CD14-positive monocyte (primary cell): ENCODE data around the gene SNX20. TPM values are rescaled to one million over a fixed set of nuclear protein-coding genes. Genes with fewer than 3 reads are reported as not detected.

Experiments used
- DNase-seq, 3 donors: peaks; one replicate each; pipeline ENCODE4 v3.0.0-alpha.2; 2011 to 2022
- H2AFZ ChIP-seq: 2 replicates; pipeline ENCODE4 v1.6.0; 2012; ENCODE audit warnings: mild to moderate bottlenecking, low read depth, low read length, inconsistent platforms; ENCODE audit not compliant: insufficient read depth, poor library complexity, severe bottlenecking
- H3K27ac ChIP-seq, 2 donors: 1 replicate in 1 of 2; 2 replicates in 1 of 2; pipeline ENCODE4 v1.5.1; 2012 to 2013; ENCODE audit warnings: low read length in 2 of 2, control low read depth in 1 of 2, inconsistent platforms in 1 of 2, low read depth in 1 of 2, mild to moderate bottlenecking in 1 of 2
- H3K27me3 ChIP-seq, 2 donors: one replicate each; pipeline versions ENCODE4 v1.6.0 to v1.6.1; 2011 to 2013; ENCODE audit warnings: low read length in 2 of 2; ENCODE audit not compliant: control insufficient read depth in 2 of 2, insufficient read depth in 2 of 2
- H3K36me3 ChIP-seq, 2 donors: replicated peaks in 1 of 2; 1 replicate in 1 of 2; 2 replicates in 1 of 2; pipeline versions ENCODE4 v1.5.1 to v1.6.1; 2012 to 2013; ENCODE audit warnings: low read length in 2 of 2, control low read depth in 1 of 2, inconsistent platforms in 1 of 2, mild to moderate bottlenecking in 1 of 2; ENCODE audit not compliant: insufficient read depth in 2 of 2, control insufficient read depth in 1 of 2
- H3K4me1 ChIP-seq, 2 donors: 1 replicate in 1 of 2; 2 replicates in 1 of 2; pipeline versions ENCODE4 v1.5.1 to v1.6.1; 2012 to 2013; ENCODE audit warnings: low read length in 2 of 2, control low read depth in 1 of 2, inconsistent platforms in 1 of 2, mild to moderate bottlenecking in 1 of 2, moderate library complexity in 1 of 2; ENCODE audit not compliant: insufficient read depth in 2 of 2, control insufficient read depth in 1 of 2
- H3K4me2 ChIP-seq: replicated peaks from 2 replicates; pipeline ENCODE3; 2012; ENCODE audit warnings: low read length, moderate library complexity, mild to moderate bottlenecking; ENCODE audit not compliant: poor library complexity, severe bottlenecking; ENCODE audit errors: extremely low read depth
- H3K4me3 ChIP-seq, 3 experiments: fragments of 200-600 bp in 1 of 3; sonication (generic) in 1 of 3; replicated peaks in 1 of 3; 1 replicate in 2 of 3; 2 replicates in 1 of 3; pipeline ENCODE4 v1.5.1; 2011 to 2013; ENCODE audit warnings: low read length in 3 of 3, mild to moderate bottlenecking in 3 of 3, control low read depth in 2 of 3, low read depth in 2 of 3, inconsistent platforms in 1 of 3, moderate library complexity in 1 of 3
- H3K79me2 ChIP-seq: 2 replicates; pipeline ENCODE4 v1.6.0; 2012; ENCODE audit warnings: mild to moderate bottlenecking, control low read depth, inconsistent platforms, low read length, moderate library complexity; ENCODE audit not compliant: insufficient read depth
- H3K9ac ChIP-seq: 2 replicates; pipeline ENCODE4 v1.6.0; 2017; ENCODE audit warnings: low read length, mild to moderate bottlenecking; ENCODE audit not compliant: insufficient read depth, poor library complexity, severe bottlenecking
- H3K9me3 ChIP-seq, 2 donors: replicated peaks in 1 of 2; 1 replicate in 1 of 2; 2 replicates in 1 of 2; pipeline versions ENCODE4 v1.5.1 to v1.6.1; 2012 to 2013; ENCODE audit warnings: low read length in 2 of 2, control low read depth in 1 of 2; ENCODE audit not compliant: control insufficient read depth in 1 of 2, insufficient read depth in 1 of 2
- H4K20me1 ChIP-seq: 2 replicates; pipeline ENCODE4 v1.6.0; 2012; ENCODE audit warnings: mild to moderate bottlenecking, low read length, control low read depth, moderate library complexity; ENCODE audit not compliant: insufficient read depth
- H3K27ac Mint-ChIP-seq, 7 donors: one replicate each; pipeline ENCODE4 v1.8.0; 2020; ENCODE audit warnings: mild to moderate bottlenecking in 7 of 7, mixed read lengths in 7 of 7, moderate library complexity in 6 of 7, inconsistent platforms in 2 of 7
- H3K27me3 Mint-ChIP-seq, 3 donors: one replicate each; pipeline ENCODE4 v1.8.0; 2021 to 2022; ENCODE audit warnings: low read depth in 3 of 3, mild to moderate bottlenecking in 3 of 3, mixed read lengths in 3 of 3, moderate library complexity in 3 of 3, inconsistent platforms in 1 of 3
- H3K36me3 Mint-ChIP-seq, 2 donors: one replicate each; pipeline ENCODE4 v1.8.0; 2020; ENCODE audit warnings: mixed read lengths in 2 of 2, inconsistent platforms in 1 of 2, mild to moderate bottlenecking in 1 of 2
- H3K4me1 Mint-ChIP-seq: one replicate; pipeline ENCODE4 v1.8.0; 2020; ENCODE audit warnings: mild to moderate bottlenecking, mixed read lengths
- H3K4me3 Mint-ChIP-seq, 2 donors: one replicate each; pipeline ENCODE4 v1.8.0; 2020; ENCODE audit warnings: mild to moderate bottlenecking in 2 of 2, mixed read lengths in 2 of 2, moderate library complexity in 1 of 2
- H3K9me3 Mint-ChIP-seq, 7 donors: one replicate each; pipeline ENCODE4 v1.8.0; 2020 to 2022; ENCODE audit warnings: mixed read lengths in 7 of 7, mild to moderate bottlenecking in 6 of 7, moderate library complexity in 6 of 7, inconsistent platforms in 2 of 7
- WGBS: methylation state at CpG from one replicate; pipeline ENCODE4 v1.1.5; 2013; ENCODE audit warnings: missing lambda C conversion rate; ENCODE audit not compliant: insufficient coverage; 5-methylcytosine and 5-hydroxymethylcytosine counted together
- intact Hi-C, 2 donors: fragments of 100-400 bp; cut with micrococcal nuclease; formaldehyde crosslinking; loops; one replicate each; pipeline versions ENCODE4 v1.15.0 to v1.15.1; 2023
- polyA plus RNA-seq, 3 donors: library from polyadenylated mRNA; depleted of rRNA in 1 of 3; unstranded in 2 of 3; stranded (reverse) in 1 of 3; fragments of 300-500 nt in 2 of 3; fragments of >200 nt in 1 of 3; fragmentation: Illumina TruSeq in 2 of 3; gene quantifications; 1 replicate in 2 of 3; 2 replicates in 1 of 3; pipeline ENCODE4 v1.2.3, GENCODE V29; 2012 to 2021
- TF ChIP-seq, protein P1 (sequence below): fragments of 200-600 bp; IDR thresholded peaks from one replicate; pipeline ENCODE4 v1.8.0; 2022; ENCODE audit warnings: antibody characterized with exemption, mild to moderate bottlenecking

Gene SNX20
- polyA plus RNA-seq, 3 donors: 51.0 to 83.2 (median 52.0) TPM

DNA sequence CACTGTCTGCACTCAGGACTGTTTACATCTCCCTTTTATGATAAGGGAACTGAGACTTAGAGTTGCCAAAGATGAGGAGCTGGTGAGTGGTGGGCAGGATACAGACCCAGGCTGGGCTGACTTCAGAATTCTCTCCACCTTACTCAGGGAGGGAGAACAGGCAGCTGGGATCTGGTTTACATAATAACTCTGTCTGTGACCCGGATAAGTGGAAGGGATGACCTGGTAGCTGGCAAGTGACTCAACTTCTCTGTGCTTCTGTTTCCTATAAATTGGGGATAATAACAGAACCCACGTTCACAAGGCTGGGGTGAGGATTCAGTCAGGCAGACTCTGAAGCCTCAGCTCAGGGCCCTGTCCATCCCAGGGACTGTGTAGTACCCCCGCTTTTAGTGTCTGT, 2.6 kb downstream of the SNX20 start:
- 33% methylated on average over 3 of the region's 3 CpGs for WGBS
- peaks cover 59% of the 10 kb centered on the region for H3K4me1 Mint-ChIP-seq
- peak overlapping the region; percentile 60 to 95 for H3K4me3 Mint-ChIP-seq
- H3K27ac Mint-ChIP-seq: peak overlapping the region; percentile 96 to 100 (median 96)
- Histone ChIP-seq H3K79me2 (peaks cover 89% of the 10 kb centered on the region), H3K4me1 (peaks cover 54 to 73% of the 10 kb centered on the region in 2 donors), H3K36me3 (peaks cover 46 to 57% of the 10 kb centered on the region in 2 donors), H3K27me3 (no peaks in the 10 kb centered on the region), H4K20me1 (peaks cover 36% of the 10 kb centered on the region), H3K27ac (peak overlapping the region; percentile 86 to 100), H3K9ac (peak overlapping the region; percentile 84), H3K9me3 (peaks cover 11 to 14% of the 10 kb centered on the region in 2 donors), H2AFZ (no peak overlapping the region), H3K4me2 (peak overlapping the region; percentile 98), H3K4me3 (peak overlapping the region in 1 of 3 experiments; percentile 92)
- peaks cover 56 to 63% of the 10 kb centered on the region in 2 donors for H3K36me3 Mint-ChIP-seq
- peak; percentile 51 to 61 (median 53) for DNase-seq
- intact Hi-C loops: loop anchor here in 1 of 2 donors (5.0 kb wide), 1 partner anchor 34 kb away; no protein-coding TSS in a partner anchor
- H3K9me3 Mint-ChIP-seq: peaks cover 3 to 11% (median 7%) of the 10 kb centered on the region in 7 donors
- TF ChIP-seq, protein P1, sequence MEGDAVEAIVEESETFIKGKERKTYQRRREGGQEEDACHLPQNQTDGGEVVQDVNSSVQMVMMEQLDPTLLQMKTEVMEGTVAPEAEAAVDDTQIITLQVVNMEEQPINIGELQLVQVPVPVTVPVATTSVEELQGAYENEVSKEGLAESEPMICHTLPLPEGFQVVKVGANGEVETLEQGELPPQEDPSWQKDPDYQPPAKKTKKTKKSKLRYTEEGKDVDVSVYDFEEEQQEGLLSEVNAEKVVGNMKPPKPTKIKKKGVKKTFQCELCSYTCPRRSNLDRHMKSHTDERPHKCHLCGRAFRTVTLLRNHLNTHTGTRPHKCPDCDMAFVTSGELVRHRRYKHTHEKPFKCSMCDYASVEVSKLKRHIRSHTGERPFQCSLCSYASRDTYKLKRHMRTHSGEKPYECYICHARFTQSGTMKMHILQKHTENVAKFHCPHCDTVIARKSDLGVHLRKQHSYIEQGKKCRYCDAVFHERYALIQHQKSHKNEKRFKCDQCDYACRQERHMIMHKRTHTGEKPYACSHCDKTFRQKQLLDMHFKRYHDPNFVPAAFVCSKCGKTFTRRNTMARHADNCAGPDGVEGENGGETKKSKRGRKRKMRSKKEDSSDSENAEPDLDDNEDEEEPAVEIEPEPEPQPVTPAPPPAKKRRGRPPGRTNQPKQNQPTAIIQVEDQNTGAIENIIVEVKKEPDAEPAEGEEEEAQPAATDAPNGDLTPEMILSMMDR: no peak
- H3K27me3 Mint-ChIP-seq: no peaks in the 10 kb centered on the region

DNA sequence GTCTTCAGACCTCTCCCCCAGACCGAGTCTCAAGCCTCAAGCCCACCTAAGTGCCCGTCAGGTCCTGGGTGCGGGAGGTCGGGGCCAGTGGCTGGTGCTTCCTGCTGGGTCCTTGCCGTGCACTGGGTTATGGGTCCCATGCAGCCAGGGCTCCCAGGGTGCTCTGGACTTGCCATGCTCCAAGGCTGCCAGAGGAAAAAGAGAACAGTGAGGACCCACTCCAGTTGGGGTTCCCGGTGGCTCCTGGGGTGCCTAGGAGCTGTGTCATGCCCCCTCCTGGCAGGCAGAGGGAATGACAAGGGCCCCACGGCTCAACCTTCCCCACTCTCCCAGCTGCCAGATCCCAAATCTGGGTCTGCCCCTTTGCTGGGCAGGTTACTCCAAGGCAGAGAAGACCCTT, 3.8 kb downstream of the SNX20 start:
- Mint-ChIP-seq H3K4me1 (peaks cover 47% of the 10 kb centered on the region), H3K27me3 (no peaks in the 10 kb centered on the region), H3K9me3 (peaks cover 14 to 20% (median 17%) of the 10 kb centered on the region in 7 donors), H3K27ac (peak overlapping the region in 6 of 7 donors; percentile 11 to 100 (median 80)), H3K36me3 (peaks cover 66 to 74% of the 10 kb centered on the region in 2 donors), H3K4me3 (no peak overlapping the region)
- H3K79me2 ChIP-seq: peaks cover 96% of the 10 kb centered on the region
- no peak overlapping the region for H3K4me2 ChIP-seq
- 98% methylated on average over 7 of the region's 7 CpGs for WGBS
- H4K20me1 ChIP-seq: peaks cover 42% of the 10 kb centered on the region
- H2AFZ ChIP-seq: no peak overlapping the region
- H3K9ac ChIP-seq: no peak overlapping the region
- peaks cover 22 to 26% of the 10 kb centered on the region in 2 donors for H3K9me3 ChIP-seq
- TF ChIP-seq, protein P1: peak; percentile 79
- no peaks in the 10 kb centered on the region for H3K27me3 ChIP-seq
- DNase-seq: peak in 1 of 3 donors; percentile 39
- peaks cover 56 to 69% of the 10 kb centered on the region in 2 donors for H3K36me3 ChIP-seq
- H3K4me1 ChIP-seq: peaks cover 43 to 61% of the 10 kb centered on the region in 2 donors
- H3K4me3 ChIP-seq: no peak overlapping the region
- intact Hi-C loops: loop anchor here in 1 of 2 donors (5.0 kb wide), 1 partner anchor 35 kb away; no protein-coding TSS in a partner anchor
- peak overlapping the region; percentile 7 to 100 for H3K27ac ChIP-seq
